Fibroblast of skin of scalp (primary cell): ENCODE results near the gene MYO10.

ENCODE experiments used
- DNase-seq: peaks from one replicate; pipeline ENCODE4 v3.0.0-alpha.2; 2013

MYO10 gene

DNA sequence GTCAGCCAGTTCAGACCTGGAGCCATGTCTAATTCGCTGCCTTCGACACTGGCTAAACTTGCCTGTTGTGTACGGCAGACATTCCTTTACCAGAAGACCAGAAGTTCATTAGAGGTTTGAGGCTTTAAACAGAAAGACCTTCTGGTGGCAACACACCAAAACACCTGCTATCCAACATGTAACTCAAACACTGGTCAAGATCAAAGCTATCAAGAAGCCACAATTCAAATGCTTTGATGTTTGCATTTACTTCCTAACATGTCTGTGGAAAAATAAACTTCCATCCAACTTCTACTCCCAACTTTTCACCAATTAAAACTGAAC is 228.3 kb downstream of the MYO10 start:
- DNase-seq, result no peak

DNA sequence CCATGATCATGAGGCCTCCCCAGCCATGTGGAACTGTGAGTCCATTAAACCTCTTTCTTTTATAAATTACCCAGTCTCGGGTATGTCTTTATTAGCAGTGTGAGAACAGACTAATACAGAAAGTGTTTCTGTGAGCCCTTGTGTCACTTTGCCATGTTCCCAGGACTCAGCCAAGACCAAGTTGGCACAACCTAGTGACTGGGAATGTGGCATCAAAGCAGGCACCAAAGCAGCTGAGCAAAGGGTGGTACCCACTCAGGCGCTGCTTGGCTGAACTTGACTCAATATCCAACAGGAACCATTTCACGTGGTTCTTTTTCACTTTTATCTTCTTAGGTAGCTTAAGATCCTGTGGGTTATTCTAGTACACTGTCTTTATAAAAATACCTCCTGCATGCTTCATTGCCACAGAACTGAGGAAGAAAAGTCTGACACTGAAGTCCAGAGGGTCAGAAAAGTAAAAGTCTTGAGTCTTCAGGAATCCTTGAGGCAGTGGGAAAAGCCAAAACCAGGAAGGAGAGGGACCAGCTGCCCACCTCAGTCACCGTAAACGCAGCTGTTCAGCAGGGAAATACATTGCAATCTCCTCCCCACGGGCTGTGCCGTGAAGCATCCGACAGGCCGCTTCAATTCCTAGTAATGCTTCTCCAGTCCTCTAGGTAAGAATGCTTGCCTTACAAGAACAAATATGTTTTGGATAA is 228.8 kb downstream of the MYO10 start:
- no peak for DNase-seq

DNA sequence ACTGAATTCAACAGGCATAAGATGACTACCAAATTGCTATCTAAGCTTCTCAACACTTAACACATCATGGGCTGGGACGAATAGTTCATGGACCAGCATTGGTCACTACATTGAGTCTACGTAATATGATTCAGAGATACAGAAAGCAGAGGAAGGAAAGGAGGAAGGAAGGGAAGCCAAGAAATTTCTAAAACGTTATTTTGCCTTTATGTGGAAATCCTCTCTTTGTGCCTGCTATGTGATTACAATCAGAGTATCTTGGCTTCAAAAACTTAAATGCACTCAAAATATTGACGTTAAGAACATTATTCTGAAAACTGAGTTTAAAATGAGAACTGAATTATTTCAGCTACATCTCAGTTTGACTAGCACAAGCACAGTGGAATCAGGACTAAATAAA is 231.1 kb downstream of the MYO10 start:
- DNase-seq, result no peak

- no peak for DNase-seq
Measured at GRCh38 chr5:16702964-16703363, 233.1 kb downstream of the MYO10 start.

DNA sequence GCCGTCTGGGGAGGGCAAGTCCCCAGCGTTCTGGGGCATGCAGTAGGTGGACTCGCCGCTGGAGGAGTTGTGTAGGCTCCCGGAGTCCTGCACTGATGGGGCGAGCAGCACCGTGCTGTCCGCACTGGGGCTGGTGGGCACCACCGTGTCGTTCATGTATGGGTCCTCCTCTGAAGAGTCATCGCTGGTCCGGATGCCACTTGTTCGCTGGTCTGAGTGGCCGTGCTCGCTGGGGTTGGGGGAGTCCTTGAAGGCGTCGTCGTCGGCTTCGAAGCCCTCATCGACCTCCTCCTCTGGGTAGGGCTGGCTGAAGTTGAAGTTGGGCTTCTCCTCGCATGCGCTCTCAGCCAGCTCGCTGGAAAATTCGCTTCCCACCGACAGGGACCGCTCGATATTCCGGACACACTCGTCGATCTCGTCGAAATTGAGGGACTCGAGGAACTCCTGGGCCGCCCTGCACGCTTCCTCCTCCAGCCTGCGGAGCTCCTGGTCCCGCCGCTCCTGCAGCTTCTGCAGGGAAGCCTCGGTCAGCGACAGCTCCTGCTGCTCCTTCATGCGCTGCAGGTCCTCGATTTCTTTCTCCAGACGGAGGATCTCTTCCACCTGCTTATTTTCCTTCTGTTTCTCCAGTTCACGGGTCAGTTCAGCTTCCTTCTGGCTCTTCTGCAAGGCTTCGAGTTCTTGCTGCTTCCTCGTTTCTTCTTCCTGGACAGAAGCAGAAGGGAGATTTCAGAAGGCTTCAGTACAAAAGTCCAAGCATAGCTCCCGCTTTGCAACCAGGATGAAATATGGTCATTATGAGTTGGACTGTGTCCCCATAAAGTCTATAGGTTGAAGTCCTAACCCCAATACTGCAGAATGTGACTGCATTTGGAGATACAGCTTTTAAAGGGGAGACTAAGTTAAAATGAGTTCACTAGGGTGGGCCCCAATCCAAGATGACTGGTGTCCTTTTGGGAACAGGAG is 234.7 kb downstream of the MYO10 start:
- DNase-seq, result no peak

GRCh38 chr5:16700081-16700480 is 236.0 kb downstream of the MYO10 start:
- DNase-seq, result no peak

GRCh38 chr5:16695779-16696178 is 240.3 kb downstream of the MYO10 start:
- no peak for DNase-seq

GRCh38 chr5:16693879-16694278 is 242.2 kb downstream of the MYO10 start:
- DNase-seq, result peak; percentile 35

DNA sequence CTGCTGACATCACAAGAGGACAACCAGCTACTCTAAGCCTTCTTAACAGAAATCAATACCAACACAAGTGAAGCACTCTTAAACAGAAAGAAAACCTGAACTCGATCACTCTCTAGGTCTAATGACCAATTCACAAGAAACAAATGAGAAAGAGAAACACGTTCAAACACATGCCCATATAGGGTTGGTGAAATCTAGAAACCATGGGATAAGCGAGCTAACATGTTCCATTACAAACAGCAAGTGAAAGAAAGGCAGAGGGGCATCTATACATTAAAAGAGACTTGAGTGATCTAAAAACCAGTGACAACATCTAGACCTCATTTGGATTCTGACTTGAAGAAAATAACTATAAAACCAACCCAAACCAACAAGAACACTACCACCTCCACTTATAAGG is 244.4 kb downstream of the MYO10 start:
- no peak for DNase-seq

DNA sequence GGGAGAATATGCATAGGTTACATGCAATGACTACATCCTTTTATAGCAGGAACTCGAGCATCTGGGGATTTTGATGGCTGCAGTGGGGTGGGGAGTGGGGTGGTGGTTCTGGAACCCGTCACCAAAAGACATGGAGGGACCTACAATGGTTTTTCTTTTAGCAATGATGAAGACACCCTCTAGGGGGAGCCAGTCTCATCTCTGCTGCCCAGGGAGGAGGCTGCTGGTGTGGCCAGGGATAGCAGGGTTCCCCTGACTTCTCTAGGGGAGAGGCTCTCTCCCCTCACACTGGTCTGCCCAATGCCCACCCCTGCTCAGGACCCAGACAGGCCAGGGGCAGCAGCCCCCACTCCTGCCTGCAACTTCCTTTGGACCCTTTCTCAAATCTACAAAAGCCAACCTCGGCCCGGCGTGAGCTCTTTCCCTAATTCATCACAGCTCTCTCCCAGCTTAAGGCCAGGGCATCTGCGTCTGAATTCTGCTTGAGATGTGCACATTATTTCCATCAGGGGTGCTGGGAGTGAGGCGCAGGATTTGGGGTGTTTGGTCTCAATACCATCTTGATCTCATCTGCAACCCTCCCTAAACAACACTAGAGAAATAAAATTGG is 245.7 kb downstream of the MYO10 start:
- DNase-seq, result peak; percentile 60

DNA sequence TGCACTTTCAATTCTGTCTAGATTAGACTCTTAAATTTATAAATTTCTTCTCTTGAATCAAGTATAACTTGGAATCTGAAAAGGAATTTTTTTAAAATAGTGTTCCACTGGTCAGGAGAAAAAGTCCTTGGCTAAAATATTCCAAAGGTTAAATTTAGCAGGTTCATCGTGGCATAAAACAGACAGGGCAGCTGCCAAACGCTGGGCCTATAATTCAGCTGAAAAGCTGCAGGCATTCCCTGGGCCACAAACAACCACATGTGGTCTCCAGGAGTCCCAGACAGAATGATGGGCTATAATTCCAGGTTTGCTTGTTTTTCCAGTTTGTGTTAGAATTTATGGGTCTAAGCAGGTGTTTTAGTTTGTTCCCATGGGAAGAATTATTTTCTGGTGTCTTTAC is 248.2 kb downstream of the MYO10 start:
- DNase-seq, result no peak

GRCh38 chr5:16685069-16685468 is 251.0 kb downstream of the MYO10 start:
- DNase-seq, result no peak

GRCh38 chr5:16681876-16682275 is 254.2 kb downstream of the MYO10 start:
- no peak for DNase-seq

- no peak for DNase-seq
Measured at GRCh38 chr5:16679863-16680262, 256.2 kb downstream of the MYO10 start.

DNA sequence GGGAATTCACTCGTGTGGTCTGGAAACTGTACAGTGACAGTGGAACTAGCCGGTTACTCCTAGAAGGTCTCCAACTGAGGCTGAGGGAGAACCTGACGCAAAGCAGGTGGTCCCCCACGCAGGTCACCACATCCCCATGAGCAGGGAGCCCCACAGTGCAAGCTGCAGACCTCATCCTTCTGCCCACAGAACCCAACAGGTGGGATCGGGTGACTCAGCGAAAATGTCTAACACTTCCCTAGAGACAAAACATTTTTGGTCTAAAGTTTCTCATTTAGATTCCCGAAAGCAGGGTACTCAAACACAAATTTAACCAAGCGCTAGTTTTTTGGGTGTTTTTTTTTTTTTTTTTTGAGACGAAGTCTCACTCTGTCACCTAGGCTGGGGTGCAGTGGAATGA is 256.9 kb downstream of the MYO10 start:
- no peak for DNase-seq

- no peak for DNase-seq
Measured at GRCh38 chr5:16675806-16676205, 260.3 kb downstream of the MYO10 start.

DNA sequence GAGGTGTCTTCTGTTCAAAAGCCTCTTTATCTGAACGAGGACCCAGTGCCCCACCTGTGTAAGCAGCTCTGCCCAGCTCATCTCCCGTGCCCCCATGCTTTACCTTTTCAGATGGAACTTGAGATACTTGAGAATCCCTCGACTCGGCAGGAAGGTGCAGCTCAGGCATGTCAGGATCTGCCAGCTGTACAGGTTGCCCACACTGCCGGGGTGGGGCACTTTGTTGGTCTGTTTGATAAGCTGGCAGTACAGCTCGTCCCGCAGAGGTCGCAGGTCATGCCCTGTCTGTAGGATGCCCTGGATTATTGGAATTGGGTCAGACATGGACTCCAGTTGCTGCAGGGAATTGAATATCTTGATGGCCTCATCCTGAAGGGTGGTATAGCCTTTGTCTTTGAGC is 261.3 kb downstream of the MYO10 start:
- no peak for DNase-seq

DNA sequence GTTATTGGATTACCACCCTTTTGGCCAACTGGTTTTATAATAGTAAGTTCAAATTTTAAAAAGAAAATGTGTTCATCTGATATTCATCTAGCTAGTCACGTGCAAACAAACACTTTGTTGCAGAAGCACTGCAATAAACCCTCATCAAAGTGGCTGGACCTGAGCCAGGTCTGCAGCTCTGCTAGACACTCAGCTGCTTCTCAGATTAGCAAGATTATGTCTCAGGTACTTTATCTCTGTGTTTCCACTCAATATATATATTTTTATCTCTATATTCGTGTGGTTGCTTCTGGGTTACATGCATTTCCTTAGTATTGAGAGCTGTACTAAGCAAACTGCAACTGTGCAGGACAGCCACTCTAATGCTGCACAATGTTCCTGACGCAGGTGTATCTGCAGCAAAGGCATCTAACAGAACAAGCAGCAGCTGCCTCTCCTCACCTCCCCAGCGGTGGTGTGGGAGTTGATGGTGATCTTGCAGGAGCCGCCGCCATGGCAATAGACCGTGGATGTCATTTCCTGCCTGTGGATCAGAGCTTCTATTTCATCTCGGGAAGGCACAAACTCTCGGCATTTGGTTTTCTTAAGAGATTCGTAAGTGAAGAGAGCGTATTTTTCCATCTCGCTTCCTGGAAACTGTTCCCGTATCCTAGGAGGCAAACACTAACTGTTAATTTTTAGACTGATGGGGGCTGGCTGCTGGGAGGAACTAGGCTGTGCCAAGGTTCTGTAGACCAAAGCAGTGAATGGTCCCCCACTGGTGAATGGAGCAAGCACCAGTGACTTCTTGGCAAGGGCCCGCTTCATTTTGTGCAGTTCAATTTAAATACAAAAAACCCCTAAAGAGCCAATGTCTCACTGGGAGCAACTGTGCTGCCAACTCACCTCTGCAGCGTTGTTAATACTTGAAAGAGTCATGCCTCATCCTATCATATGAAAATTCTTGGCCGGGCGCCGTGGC is 262.6 kb downstream of the MYO10 start:
- DNase-seq, result no peak

DNA sequence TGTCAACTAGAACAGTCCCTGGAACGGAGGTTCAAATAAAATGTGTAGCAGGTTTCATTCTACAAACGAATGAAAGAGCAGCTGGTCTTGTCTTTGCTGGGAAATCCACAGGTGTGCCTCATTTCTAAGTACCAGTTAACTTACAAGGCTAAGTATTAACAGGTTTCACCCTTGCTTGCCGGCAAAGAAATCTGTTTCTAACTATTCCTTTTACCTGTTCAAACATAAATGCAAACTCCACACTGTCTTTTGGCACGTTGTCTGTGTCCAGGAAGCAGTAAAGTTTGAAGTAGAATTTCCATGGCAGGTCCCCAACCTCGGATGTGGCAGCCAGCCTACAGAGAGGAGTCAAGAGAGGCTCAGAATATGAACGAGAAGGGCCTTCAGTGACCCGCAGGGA is 264.9 kb downstream of the MYO10 start:
- DNase-seq, result no peak

GRCh38 chr5:16669776-16670175 is 266.3 kb downstream of the MYO10 start:
- DNase-seq, result peak; percentile 59

DNA sequence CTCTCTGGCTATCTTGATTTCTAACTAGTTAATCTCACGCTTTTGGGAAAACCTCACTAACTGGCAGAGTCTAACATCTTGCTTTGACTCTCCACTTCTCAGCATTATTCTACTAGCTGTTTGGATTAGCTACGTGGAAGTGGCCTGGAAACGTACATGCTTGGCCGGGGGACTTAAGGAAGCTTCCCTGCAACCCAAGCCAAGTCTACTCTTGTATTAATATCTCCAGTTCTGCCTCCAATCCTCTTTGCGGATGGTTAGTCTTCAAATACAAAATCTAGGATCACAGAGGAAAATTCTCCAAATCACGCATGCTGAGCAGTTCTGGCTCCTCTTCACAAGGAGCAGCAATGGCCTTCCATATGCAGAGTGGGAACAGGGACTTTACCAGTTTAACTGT is 267.5 kb downstream of the MYO10 start:
- DNase-seq, result no peak

GRCh38 chr5:16668194-16668593 is 267.9 kb downstream of the MYO10 start:
- no peak for DNase-seq
